C1 segment of cervical spinal cord (tissue), 14 donors: Measurements from ENCODE around the gene SEBOX.

Source experiments
- DNase-seq, 14 donors: peaks; one replicate each; lab custom pipeline; 2025; lab: John Stamatoyannopoulos, UW

The SEBOX gene

DNA sequence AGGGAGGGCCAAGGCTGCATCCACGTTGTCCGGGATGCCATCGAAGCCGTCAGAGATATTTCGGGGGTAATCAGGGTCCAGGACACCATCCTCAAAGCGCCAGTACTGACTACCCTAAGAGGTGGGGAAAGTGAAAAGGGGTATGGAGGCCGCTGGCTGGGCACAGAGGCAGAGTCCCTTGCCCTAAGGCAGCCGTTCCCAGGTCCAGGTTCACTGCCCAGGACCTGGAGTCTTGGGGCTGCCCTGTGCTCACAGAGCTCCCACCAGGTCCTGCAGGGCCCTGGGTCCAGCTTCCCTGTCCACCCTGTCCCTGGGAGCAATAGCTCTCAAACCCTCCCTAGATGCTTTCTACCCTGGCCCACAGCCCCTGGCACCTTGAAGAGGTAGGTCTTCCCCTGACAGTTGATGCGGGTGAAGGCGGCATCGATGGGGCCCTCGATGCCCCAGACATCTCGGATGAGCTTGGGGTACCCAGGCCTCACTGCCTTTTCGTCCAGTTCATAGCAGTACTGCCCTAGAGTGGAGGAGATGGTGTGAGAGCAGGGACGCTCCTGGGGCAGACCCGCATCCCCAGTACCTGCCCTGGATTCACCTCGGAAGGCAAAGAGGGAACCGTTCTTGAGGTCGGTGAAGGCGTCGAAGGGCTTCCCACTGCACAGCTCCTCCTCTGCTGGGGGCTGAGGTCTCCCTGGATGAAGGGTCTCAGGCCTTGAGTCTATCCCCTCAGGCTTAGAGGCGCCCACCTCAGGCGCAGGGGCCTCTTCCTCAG, 4.1 kb upstream of the SEBOX start:
- DNase-seq: no peak

DNA sequence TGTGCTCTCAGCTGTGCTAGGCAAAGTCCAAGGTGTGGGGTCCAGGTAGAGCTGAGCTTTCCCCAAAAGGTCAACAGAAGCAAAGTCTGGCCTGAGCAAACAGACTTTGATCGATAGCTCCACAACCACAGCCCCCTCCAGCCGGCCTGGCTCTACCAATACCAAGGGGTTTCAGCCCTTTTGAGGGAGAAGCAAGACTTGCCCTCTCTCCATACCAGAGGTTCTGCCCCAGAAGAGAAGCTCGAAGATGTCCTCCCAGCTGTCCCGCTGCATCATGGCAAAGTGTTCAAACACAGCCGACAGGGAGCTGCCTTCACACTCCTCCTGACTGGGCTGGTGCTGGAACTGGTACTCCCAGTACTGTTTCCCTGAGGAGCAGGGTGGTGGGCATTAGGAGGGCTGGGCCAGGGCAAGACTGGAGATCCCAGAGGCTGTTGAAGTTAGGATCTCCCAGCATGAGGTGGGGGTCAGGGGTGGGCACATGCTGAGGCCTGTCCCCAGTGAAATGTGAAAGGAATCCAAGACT, 3.4 kb upstream of the SEBOX start:
- DNase-seq: no peak

DNA sequence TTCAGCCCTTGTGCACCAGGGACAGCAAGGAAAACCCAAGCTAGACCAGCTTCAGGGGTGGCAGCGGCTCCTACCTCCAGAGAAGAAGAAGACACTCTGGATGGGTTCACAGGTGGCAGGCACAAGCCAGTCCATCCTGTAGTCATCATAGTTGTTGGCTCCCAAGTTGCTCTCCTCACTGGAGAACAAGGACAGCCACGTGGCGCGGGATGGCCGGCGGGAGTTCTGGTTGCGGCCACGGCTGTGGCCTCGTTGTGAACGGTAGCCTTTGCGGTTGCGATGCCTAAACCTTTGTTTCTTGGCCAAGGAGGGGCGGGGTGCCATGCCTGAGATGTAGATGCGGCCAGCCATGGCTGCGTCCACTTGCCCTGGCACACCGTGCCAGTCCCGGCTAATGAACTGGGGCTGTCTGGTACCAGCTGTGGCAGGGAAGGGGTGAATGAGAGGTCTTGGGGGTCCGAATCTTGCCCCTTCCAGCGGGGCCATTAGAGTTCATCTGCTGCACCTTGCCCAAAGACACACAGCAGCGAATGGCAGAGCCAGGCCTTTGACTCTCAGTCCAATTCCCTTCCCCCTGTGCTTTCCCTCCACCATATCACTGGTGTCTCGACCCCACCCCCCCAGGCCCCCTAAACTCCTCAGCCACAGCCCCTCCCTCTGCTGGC, 2.8 kb upstream of the SEBOX start:
- no peak for DNase-seq

DNA sequence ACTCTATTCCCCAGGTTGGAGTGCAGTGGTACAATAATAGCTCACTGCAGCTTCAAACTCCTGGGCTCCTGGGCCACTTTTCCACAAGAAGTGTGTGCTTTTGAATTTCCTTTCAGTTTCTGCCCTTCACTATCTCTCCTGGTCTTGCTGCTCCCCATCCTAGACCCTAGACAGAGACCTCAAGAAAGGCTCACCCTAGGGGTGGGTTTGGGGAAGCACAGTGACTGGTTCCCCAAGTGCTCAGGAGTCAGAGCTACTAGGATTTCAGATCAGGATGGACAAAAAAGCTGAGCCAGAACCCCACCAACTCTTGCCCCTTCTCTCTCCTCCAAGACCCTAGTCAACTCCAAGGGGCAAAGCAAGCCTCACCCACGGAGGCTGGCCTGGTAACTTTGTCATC, 1.6 kb upstream of the SEBOX start:
- no peak for DNase-seq

DNA sequence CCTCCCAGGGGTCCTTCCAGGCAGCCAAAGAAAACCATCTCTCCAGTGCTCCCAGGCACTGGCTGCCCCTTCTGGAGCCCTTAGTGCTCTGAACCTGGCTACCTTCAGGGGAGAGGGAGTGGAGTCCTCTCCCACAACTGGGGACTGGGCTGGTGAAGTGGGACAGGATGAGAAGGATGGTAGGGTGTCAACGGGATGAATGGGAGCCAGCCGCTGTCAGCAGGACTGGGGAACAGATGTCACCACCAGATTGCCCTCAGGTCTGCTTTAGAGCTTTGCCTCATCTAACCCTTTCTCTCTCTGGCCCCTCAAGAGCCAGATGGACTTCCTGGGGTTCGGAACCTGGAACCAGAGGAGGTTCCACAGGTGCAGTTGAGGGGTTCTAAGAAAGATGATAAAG, 488 bp upstream of the SEBOX start:
- DNase-seq: no peak

DNA sequence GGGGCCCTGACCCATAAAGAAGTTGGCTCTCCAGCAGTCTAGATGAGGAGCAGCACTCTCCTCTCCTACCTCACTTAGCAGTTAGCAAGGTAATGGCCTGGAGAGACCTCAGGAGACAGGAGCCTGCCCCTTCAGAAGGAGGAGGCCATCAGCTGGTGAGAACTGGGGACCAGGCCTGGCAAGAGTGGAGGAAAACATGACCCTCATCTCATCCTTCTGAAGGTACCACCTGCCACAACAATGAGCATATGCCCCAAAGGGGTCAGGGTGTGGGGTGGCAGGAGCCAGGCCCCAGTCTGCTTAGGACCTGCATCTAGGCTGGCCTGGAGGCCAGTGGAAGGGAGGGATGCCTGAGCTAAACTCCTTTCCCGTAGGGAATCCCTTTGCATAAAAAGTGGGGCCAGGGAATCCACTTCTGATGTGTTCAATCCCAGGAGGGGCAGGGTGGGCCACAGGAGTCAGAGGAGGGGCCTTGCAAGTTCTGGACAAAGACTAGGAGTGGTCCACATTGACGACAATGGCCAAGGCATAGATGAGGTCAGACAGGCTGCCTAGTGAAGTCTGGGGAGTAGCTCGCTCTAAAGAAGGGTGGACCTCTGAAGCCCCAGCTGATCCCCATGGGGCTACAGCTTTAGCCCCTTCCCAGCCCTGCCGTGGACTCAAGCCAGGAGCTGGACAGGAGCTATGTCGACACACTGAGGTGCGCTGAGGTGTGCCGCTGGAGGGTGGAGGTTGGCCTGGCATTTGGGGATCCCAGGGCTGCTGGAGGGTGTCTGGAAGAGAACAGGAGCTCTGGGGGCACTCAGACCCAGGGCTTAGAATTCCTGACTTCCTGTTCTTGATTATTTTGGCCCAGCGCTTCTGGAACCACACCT, 986 bp downstream of the SEBOX start:
- DNase-seq: no peak

DNA sequence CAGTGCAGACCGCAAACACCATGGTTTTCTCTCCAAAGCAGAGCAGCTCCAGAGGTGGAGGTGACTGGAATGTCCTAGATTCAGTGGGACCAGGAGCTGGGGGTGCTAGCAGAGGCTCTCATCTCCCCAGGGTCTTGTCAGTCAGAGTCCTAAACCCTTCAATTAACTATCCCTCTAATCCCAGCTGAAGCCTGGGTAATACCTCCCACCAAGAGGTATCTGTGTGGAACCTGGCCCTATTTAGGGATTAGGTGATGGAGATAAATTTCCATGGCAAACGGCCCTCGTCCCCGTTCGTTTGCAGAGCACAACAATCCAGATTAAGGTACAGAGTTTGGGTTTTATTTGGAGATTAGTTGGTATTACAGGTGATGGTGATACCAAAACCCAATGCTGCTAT, 1.8 kb downstream of the SEBOX start:
- DNase-seq: no peak

DNA sequence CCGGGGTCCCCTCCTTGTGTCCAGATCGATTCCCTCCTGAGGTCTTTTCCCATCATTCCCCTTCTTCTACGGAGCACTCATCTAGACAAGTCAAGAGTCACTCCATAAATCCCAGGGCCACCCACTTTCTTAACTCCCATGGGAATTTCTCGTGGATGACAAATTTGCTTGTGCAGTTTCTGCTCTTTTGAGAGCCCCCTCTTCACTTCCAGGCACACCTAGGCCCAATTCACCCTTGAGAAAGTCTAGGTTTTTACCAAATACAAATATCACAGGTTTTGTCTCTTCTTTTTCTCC, 7.2 kb downstream of the SEBOX start:
- DNase-seq: no peak

DNA sequence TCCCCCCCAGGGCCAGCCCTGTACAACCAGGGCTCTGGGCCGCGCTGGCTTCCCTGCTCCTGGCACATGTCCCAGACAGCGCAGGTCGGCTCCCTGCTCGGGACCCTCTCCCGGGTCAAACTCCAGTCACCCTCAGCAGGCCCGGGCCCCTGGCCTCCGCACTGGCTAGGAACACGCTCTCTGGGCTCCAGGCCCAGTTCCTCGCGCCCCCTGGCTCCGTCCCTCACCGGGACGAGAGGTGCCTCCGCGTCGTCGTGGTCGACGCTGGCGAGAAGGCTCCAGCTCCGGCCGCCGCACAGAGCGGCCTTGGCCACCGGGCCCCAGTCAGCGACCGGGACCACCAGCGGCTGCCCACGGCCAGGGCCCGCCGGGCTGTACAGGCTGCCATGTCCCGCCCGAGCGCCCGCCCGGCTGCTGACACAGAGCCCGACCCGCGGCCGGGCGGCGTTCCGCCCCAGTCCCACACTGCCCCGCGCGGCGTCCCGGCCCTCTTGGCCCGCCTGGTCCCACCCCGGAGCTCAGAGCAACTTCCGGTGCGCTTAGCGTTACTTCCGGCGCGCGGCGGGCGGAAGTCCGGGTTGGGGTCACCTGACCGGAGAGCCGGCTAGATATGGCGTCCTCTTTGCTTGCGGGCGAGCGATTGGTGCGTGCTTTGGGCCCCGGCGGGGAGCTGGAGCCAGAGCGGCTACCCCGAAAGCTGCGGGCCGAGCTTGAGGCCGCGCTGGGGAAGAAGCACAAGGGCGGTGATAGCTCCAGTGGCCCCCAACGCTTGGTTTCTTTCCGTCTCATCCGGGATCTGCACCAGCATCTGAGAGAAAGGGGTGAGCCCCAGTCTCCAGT, 7.7 kb downstream of the SEBOX start, which contains the start of gene POLDIP2:
POLDIP2 (minus strand) TSS at position 467 of the 840 bp plus-strand sequence; CDS start at position 388, 79 bp downstream.
- peak; percentile 88 to 98 (median 94) for DNase-seq

DNA sequence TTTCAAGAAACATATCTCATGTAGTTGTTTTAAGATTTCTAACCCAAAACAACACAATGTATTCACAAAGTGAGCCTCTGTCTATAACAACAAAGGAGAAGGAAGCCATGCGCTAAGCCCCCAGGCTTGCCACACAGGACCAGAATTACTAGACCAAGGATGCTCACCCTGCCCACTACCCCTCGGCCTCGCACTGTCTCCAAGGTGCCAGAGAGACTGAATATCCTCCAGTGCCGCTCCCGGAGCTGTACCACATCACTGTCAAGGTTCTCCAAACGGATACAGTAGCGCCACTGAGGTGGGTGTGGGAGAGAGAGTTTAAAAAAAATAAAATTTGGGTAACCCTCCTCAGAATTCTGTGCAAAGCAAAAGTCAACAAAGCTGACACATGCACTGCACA, 14.7 kb downstream of the SEBOX start:
- DNase-seq: no peak

DNA sequence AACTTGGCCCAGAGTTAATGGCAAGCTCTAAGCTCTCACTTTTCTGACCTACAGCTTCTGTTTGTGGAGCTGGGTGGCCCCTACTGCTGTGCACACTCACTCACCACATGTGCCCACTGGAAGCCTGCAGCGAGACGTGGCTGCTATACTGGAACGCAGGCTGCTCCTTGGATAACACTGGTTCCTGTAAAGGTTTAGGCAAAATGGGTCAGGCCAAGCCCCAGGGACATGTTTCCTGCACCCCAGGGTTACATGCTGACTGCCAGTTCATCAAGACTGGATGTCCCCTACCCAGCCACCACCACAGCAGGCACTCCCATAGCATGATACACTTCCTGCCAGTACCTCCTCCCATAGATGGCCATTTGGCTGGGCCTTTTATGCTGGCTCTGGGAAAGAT, 16.0 kb downstream of the SEBOX start:
- no peak for DNase-seq

DNA sequence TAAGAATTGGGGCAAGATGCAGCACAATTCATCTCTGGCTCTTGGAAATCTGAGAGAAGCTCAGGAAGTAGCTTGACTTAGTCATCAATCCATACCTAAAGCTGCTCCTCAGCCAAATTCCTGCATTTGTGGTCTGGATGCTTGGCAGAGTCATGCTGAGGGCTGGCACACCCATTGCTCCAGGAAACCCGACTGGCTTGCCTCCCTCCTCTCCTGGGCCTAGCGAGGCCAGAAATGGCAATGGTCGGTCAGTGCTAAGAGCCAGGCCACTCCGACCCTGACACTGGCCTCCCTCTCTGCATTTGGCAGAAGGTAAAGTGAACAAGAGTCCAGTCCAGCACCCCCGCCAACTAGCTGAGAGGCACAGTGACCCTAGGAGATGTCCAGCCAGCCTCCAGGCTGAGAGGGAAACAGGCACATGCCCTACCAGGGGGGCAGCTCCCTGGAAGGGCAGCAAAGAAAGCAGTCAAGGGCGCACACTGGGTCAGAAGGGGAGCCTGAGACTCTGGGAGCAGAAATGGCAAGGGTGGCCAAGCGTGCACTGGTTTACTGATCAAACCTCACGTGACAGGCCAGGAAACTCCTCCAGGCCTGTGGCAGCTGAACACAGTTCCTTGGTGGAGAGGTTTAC, 17.6 kb downstream of the SEBOX start:
- DNase-seq: no peak

DNA sequence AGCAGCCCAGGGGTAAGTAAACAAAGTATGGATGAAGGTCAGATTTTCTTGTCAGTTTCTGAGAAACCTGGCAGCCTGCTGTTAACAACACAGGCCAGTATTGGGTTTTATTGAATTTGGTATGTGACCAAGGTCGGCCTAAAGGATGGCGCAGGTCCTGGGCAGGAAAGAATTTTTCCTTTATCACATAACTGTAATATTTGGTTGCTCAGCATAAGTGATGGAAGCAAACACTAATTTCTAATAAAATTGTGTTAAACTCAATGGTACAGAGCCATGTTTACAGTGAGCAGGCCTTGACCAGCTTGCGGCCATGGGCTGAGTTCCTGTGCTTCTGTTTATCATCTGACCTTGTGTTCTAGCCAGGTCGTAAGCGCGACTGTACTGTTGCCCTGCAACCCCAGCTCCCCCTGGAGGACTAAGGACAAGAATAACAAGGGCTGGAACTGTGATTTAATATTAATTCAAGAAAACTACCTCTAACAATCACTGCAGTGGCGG, 18.2 kb downstream of the SEBOX start:
- no peak for DNase-seq

DNA sequence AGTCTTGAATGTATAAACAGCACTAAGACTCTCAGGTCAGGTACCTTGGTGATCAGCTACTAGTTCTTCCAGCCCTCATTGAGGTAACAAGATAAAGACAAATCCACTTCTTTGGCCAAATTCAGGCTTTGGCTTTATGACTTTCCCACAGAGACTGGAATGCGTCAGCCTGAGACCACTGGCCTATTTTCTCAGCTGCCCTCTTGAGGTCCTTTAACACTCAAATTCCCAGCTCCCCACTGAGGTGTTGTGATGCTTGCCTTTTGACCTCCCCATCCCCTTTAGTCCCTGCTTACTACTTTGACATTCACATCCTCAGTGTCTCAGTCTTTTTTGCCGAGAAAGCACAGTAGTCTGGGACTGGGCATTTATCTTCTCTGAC, 18.8 kb downstream of the SEBOX start:
- DNase-seq: no peak

DNA sequence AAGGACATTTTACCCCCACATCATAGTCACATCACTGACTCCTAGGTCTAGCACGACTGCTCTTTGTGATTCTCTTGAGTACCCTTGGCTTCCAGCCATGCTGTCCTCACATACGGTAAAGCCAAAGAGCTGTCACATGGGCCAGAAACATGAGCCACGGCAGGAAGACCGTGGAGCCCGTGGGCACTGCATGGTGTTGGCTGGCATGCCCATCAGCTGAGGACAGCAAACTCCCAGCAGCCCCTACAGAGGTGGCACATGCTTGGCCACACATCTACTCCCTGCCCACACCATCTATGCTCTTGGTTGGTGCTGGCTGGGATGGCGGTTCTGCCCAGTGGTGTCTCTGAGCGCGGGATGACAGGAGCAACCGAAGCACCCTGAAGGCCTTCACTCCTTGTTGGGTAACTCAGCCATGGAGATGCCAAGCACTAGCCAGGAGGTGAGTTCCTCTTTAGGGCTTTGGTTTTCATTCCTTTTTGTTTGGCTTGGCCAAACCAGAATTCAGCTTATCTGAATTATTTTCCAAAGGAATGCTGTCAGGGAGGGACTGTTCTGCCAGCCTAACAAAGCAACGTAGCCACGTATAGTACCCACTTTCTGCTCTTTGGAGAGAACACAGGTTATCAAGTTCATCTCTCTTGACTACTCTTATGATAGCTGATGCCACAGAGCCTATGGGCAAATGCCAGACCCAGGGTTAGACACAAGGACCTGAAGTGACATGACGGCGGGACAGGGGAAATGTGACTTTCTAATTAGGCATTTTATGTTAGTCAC, 19.4 kb downstream of the SEBOX start:
- DNase-seq: no peak

DNA sequence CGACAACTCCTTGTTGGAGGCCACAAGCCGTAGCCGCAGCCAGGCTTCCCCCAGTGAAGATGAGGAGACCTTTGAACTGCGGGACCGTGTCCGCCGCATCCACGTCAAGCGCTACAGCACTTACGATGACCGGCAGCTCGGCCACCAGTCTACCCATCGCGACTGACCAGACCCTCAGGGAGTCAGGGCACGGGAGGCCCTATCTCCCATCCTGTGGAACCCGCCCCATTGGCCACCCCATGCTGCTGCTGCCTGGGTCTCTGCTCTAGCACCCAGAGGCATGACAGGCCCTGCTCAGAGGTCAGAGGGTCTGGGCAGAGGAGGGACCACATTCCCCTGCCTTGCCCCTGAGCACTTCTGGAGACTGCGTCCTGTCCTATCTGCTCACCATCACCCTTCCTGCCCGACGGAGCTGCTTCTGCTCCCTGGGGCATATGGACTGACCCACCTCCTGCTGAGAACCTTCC, 20.5 kb downstream of the SEBOX start:
- no peak for DNase-seq

DNA sequence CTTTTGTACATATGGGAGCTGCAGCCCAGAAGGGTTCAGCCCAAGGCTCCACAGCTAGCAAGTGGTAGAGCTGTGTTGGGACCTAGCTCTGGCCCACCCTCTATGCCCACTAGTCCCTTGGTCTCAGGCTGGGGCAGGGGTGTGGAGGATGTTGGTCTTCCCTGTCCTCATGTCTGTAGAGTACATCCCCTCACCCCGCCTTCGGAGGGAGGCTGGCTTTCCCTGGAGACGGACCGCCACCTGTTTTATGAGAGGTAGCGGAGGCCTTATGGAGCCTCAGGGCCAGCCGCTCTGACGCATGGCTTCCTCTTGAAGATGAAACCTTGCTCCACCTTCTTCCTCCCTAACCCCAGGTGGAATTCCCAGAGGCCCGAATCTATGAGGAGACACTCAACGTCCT, 21.0 kb downstream of the SEBOX start:
- DNase-seq: no peak

DNA sequence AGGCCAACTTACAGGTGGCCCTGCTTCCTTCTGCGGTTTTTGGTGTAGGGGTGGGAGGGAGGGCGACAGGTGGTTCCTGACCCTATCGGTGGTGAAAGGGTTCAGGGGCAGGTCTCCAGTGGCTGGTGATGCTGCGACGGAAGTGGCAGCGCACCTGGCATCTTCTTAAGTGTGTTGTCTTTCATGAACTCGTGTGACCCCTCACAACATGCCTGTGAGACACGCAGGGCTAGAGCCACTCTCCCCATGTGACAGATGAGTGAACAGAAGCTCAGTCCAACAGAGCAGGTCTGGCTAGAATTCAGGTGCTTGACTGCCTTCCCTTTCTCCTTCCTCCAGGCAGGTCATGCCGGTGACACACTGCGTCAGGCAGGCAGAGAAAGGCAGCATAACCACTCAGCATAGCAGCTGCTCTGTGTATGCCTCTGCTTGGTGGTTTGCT, 21.5 kb downstream of the SEBOX start:
- DNase-seq: no peak

DNA sequence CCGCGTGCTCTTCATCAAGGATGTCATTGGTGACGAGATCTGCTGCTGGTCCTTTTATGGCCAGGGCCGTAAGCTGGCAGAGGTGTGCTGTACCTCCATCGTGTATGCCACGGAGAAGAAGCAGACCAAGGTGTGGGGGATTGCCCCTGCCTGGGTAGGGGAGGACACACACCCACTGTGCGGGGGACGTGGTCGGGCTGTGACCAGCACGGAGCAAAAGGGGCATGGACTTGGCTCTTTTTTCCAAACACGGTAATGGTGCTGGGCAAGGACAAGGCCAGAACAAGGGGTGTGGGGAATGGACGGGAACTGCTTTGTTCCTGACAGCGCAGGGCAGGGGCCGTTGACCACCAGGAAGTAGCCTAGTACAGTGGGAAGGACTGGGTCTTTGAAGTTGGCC, 22.7 kb downstream of the SEBOX start:
- no peak for DNase-seq

DNA sequence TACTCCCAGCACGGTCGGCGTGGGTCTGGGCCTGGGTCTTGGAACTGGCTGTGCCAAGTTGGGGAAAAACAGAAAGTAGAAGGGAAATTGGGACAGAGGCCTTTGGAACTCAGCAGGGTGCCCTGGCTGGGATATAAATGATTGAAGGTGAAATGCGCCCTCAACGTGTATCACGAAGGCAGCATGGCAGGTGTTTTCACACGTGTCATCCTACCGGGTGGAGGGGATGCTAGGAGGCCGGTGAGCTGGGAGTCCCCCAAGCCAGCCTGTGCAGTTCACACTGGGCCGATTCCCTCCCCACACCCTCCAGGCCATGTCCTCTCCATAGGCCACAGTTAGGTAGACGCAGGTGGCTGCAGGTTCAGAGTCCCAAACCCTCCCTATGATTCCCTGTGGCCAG, 23.5 kb downstream of the SEBOX start:
- no peak for DNase-seq
